AG04450 (cell line): ENCODE measurements around the gene MAB21L3. TPM values are rescaled to one million over a fixed set of nuclear protein-coding genes. Genes with fewer than 3 reads are reported as not detected.
"Not testable (repeated sequence)": the region's sequence is repeated elsewhere in the genome, so short reads cannot be mapped to it uniquely, and the experiment has no call there.

ENCODE experiments used
- CTCF ChIA-PET: fragments of 300-600, 350-600 bp; formaldehyde crosslinking; extraction: SDS; loops from one replicate; lab custom pipeline; 2022; ENCODE audit warnings: antibody characterized with exemption, inconsistent platforms; lab: Charles Lee
- POLR2A ChIA-PET: fragments of 350-600 bp; formaldehyde crosslinking; extraction: SDS; loops from one replicate; lab custom pipeline; 2021; ENCODE audit warnings: antibody characterized with exemption, inconsistent platforms; lab: Yijun Ruan, JAX
- DNase-seq: peaks from one replicate; pipeline ENCODE4 v3.0.0-alpha.2; 2011; ENCODE audit warnings: low read depth, low spot score
- H3K27ac ChIP-seq: one replicate; pipeline ENCODE4 v1.5.1; 2012; ENCODE audit warnings: low read depth, low read length, control low read depth
- H3K27me3 ChIP-seq: one replicate; pipeline ENCODE4 v1.6.0; 2012; ENCODE audit warnings: low read length; ENCODE audit not compliant: control insufficient read depth, insufficient read depth
- H3K4me3 ChIP-seq: 2 replicates; pipeline ENCODE4 v1.5.1; 2011; ENCODE audit warnings: mild to moderate bottlenecking, low read depth, low read length, control low read depth
- H3K9me3 ChIP-seq: 2 replicates; pipeline ENCODE4 v1.5.1; 2012; ENCODE audit warnings: low read length; ENCODE audit not compliant: control insufficient read depth, insufficient read depth
- polyA plus RNA-seq: library from polyadenylated mRNA; depleted of rRNA; stranded (reverse); fragments of >200 nt; gene quantifications from 2 replicates; pipeline ENCODE4 v1.2.3, GENCODE V29; 2011
- TF ChIP-seq, protein P1 (sequence below): IDR thresholded peaks from 2 replicates; pipeline ENCODE4 v1.5.1; 2011; ENCODE audit warnings: low read depth, low read length, control low read depth, inconsistent platforms

Gene MAB21L3
- polyA plus RNA-seq, 1 experiment: not detected

DNA sequence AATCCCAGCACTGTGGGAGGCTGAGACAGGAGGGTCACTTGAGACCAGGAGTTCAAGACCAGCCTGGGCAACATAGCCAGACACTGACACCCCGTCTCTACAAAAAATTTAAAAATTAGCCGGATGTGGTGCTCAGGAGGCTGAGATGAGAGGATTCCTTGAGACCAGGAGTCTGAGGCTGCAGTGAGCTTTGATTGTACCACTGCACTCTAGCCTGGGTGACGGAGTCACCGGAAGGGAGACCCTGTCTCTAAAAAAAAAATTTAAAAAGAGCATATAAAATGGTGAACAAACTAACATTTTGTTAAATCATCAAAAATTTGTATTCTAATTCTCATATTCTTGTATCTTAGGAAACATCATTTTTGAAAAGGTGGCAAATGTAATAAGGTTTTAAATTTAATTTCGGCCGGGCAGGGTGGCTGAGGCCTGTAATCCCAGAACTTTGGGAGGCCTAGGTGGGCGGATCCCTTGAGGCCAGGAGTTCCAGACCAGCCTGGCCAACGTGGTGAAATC, 27.1 kb downstream of the MAB21L3 start:
- Histone ChIP-seq H3K4me3 (no peak overlapping the region), H3K27ac (no peak overlapping the region), H3K27me3 (no peaks in the 10 kb centered on the region), H3K9me3 (no peaks in the 10 kb centered on the region)
- ChIA-PET CTCF (interaction anchor here (0.6 to 6.1 kb wide), 28 partner anchors 8 to 921 kb away, joined by 3 to 215 read pairs (median 5); partner anchors contain the start of gene TTF2), POLR2A (no interaction called here)
- DNase-seq: no peak
- TF ChIP-seq, protein P1, sequence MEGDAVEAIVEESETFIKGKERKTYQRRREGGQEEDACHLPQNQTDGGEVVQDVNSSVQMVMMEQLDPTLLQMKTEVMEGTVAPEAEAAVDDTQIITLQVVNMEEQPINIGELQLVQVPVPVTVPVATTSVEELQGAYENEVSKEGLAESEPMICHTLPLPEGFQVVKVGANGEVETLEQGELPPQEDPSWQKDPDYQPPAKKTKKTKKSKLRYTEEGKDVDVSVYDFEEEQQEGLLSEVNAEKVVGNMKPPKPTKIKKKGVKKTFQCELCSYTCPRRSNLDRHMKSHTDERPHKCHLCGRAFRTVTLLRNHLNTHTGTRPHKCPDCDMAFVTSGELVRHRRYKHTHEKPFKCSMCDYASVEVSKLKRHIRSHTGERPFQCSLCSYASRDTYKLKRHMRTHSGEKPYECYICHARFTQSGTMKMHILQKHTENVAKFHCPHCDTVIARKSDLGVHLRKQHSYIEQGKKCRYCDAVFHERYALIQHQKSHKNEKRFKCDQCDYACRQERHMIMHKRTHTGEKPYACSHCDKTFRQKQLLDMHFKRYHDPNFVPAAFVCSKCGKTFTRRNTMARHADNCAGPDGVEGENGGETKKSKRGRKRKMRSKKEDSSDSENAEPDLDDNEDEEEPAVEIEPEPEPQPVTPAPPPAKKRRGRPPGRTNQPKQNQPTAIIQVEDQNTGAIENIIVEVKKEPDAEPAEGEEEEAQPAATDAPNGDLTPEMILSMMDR: no peak

DNA sequence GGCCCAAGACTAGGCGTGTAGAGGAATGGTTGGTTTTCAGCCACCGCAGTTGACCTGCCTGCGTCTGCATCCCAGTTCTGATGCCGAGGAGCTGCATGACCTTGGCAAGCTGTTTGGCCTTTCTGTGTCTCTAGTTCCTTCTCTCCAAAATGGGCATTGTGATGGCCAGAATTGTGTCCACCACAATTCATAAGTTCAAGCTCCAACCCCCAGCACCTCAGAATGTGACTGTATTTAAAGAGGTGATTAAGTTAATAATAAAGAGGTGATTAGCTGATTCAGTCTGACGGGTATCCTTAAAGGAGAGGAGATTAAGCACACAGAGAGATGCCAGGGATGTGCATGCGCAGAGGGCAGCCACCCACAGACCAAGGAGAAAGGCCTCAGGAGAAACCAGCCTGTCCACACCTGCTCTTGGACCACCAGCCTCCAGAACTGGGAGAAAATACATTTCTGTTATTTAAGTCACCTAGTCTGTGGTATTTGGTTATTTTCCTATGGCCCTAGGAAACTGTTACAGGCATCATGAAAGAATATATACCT, 28.5 kb downstream of the MAB21L3 start:
- ChIA-PET POLR2A (interaction anchor here (0.7 kb wide), 1 partner anchor 1381 kb away, joined by 3 read pairs; no protein-coding TSS in a partner anchor), CTCF (interaction anchor here (0.5 to 6.1 kb wide), 24 partner anchors 10 to 1787 kb away, joined by 3 to 215 read pairs (median 5); no protein-coding TSS in a partner anchor)

DNA sequence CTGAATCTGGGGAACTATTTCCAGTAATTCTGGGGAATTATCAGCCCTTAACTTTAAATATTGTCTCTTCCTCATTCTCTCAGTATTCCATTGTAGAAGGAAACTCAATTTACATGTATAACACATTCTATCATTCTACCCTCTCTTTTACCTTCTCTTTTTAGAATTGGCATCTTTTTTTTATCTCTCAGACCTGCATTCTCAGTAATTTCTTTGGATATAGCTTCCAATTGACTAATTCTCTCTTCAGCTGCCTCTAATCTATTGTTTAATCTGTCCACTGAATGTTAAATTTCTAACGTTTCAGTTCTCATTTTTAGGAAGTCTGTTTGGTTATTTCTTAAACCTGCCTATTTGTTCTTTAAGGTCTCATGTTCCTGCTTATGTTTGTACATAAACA, 33.0 kb downstream of the MAB21L3 start:
- H3K9me3 ChIP-seq: no peaks in the 10 kb centered on the region
- DNase-seq: no peak
- TF ChIP-seq, protein P1: no peak
- H3K27me3 ChIP-seq: peaks cover 2% of the 10 kb centered on the region
- H3K4me3 ChIP-seq: no peak overlapping the region
- ChIA-PET POLR2A (no interaction called here), CTCF (interaction anchor here (7.4 kb wide), 1 partner anchor 342 kb away, joined by 99 read pairs; no protein-coding TSS in a partner anchor)
- no peak overlapping the region for H3K27ac ChIP-seq

More for the DNA sequence above, 28.5 kb downstream of the MAB21L3 start:
- Histone ChIP-seq H3K27ac (no peak overlapping the region), H3K9me3 (no peaks in the 10 kb centered on the region), H3K4me3 (no peak overlapping the region), H3K27me3 (no peaks in the 10 kb centered on the region)
- no peak for DNase-seq
- TF ChIP-seq, protein P1: no peak

DNA sequence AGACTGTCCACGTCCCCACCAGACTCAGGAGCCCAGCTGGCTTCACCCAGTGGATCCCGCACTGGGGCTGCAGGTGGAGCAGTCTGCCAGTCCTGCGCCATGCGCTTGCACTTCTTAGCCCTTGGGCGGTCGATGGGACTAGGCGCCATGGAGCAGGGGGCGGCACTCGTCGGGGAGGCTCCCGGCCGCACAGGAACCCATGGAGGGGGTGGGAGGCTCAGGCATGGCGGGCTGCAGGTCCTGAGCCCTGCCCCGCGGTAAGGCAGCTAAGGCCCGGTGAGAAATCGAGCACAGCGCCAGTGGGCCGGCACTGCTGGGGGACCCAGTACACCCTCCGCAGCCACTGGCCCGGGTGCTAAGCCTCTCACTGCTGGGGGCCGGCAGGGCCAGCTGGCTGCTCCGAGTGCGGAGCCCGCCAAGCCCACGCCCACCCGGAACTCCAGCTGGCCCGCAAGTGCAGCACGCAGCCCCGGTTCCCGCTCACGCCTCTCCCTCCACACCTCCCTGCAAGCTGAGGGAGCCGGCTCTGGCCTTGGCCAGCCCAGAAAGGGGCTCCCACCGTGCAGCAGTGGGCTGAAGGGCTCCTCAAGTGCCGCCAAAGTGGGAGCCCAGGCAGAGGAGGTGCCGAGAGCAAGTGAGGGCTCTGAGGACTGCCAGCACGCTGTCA, 35.4 kb downstream of the MAB21L3 start:
- CTCF ChIA-PET: interaction anchor here (4.7 to 7.4 kb wide), 3 partner anchors 7 to 353 kb away, joined by 40 to 99 read pairs (median 45); no protein-coding TSS in a partner anchor
- H3K27ac ChIP-seq, POLR2A ChIA-PET, H3K4me3 ChIP-seq, DNase-seq, H3K9me3 ChIP-seq, H3K27me3 ChIP-seq: not testable (repeated sequence)

DNA sequence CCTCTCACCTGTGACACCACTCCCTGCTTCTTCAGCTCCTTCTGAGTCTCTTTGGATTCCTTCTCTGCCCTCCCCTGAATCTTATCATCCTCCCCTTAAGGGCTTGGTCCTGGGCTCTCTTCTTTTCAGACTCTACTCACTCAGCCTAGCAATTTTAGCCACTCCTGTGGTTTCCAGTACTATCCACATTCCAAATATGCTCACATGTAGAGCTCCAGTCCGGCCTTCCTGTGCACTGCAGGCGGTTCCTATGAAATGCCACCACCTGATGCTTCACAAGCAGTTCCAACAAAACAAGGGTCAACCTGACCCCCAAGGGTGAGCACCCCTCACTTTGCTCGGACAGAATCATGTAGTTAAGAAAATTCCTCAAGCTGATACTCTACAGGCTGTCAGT, 35.9 kb downstream of the MAB21L3 start:
- Histone ChIP-seq H3K27ac (no peak overlapping the region), H3K9me3 (no peaks in the 10 kb centered on the region), H3K4me3 (no peak overlapping the region), H3K27me3 (peaks cover 6% of the 10 kb centered on the region)
- ChIA-PET CTCF (interaction anchor here (4.7 to 7.4 kb wide), 3 partner anchors 8 to 352 kb away, joined by 40 to 99 read pairs (median 45); no protein-coding TSS in a partner anchor), POLR2A (no interaction called here)
- TF ChIP-seq, protein P1: no peak
- DNase-seq: no peak
